ENCODE results near the gene C1S.

The C1S gene

GRCh38 chr12:7116916-7117315, 56.4 kb downstream of the C1S start:
- peaks cover 5 to 6% of the 10 kb centered on the region in 2 donors for H3K36me3 ChIP-seq (ENCODE audit: control insufficient read depth in 1 of 2, insufficient read depth in 2 of 2, low read length in 2 of 2)
- no peaks in the 10 kb centered on the region for H3K9me3 ChIP-seq (ENCODE audit: control insufficient read depth in 1 of 2, low read length in 2 of 2)
- no peak overlapping the region for H3K4me3 ChIP-seq (ENCODE audit: low read depth in 1 of 2, low read length in 2 of 2)
- H3K27me3 ChIP-seq (ENCODE audit: low read depth, low read length): no peaks in the 10 kb centered on the region
- no peak overlapping the region for H3K27ac ChIP-seq (ENCODE audit: low read length)
- peaks cover 0 to 10% of the 10 kb centered on the region in 2 donors for H3K4me1 ChIP-seq (ENCODE audit: control insufficient read depth in 1 of 2, insufficient read depth in 2 of 2, low read length in 2 of 2)

- no peak overlapping the region for H3K4me3 ChIP-seq (ENCODE audit: low read depth in 1 of 2, low read length in 2 of 2)
- no peak overlapping the region for H3K27ac ChIP-seq (ENCODE audit: low read length)
- peaks cover 5 to 6% of the 10 kb centered on the region in 2 donors for H3K36me3 ChIP-seq (ENCODE audit: control insufficient read depth in 1 of 2, insufficient read depth in 2 of 2, low read length in 2 of 2)
- H3K9me3 ChIP-seq (ENCODE audit: control insufficient read depth in 1 of 2, low read length in 2 of 2): no peaks in the 10 kb centered on the region
- no peaks in the 10 kb centered on the region for H3K27me3 ChIP-seq (ENCODE audit: low read depth, low read length)
- peaks cover 0 to 13% of the 10 kb centered on the region in 2 donors for H3K4me1 ChIP-seq (ENCODE audit: control insufficient read depth in 1 of 2, insufficient read depth in 2 of 2, low read length in 2 of 2)
These were observed 57.2 kb downstream of the C1S start for GRCh38 chr12:7117670-7118069.

GRCh38 chr12:7118881-7119280, 58.4 kb downstream of the C1S start:
- peaks cover 5 to 6% of the 10 kb centered on the region in 2 donors for H3K36me3 ChIP-seq (ENCODE audit: control insufficient read depth in 1 of 2, insufficient read depth in 2 of 2, low read length in 2 of 2)
- H3K9me3 ChIP-seq (ENCODE audit: control insufficient read depth in 1 of 2, low read length in 2 of 2): no peaks in the 10 kb centered on the region
- H3K4me1 ChIP-seq (ENCODE audit: control insufficient read depth in 1 of 2, insufficient read depth in 2 of 2, low read length in 2 of 2): peaks cover 0 to 6% of the 10 kb centered on the region in 2 donors
- no peaks in the 10 kb centered on the region for H3K27me3 ChIP-seq (ENCODE audit: low read depth, low read length)
- H3K4me3 ChIP-seq (ENCODE audit: low read depth in 1 of 2, low read length in 2 of 2): no peak overlapping the region
- no peak overlapping the region for H3K27ac ChIP-seq (ENCODE audit: low read length)

GRCh38 chr12:7120166-7120565, 59.6 kb downstream of the C1S start:
- Histone ChIP-seq H3K36me3 (ENCODE audit: control insufficient read depth in 1 of 2, insufficient read depth in 2 of 2, low read length in 2 of 2) (peaks cover 5 to 6% of the 10 kb centered on the region in 2 donors), H3K27ac (ENCODE audit: low read length) (no peak overlapping the region), H3K4me1 (ENCODE audit: control insufficient read depth in 1 of 2, insufficient read depth in 2 of 2, low read length in 2 of 2) (peaks cover 0 to 6% of the 10 kb centered on the region in 2 donors), H3K4me3 (ENCODE audit: low read depth in 1 of 2, low read length in 2 of 2) (no peak overlapping the region), H3K9me3 (ENCODE audit: control insufficient read depth in 1 of 2, low read length in 2 of 2) (no peaks in the 10 kb centered on the region), H3K27me3 (ENCODE audit: low read depth, low read length) (no peaks in the 10 kb centered on the region)
